Esophagus squamous epithelium (tissue), 4 donors: ENCODE results near the gene THAP5.

Source experiments
- CTCF ChIP-seq, 6 experiments: fragments of 450-650 bp in 4 of 6; fragments of 200-600 bp in 2 of 6; sonication (generic) in 2 of 6; IDR thresholded peaks; one replicate each; pipeline ENCODE4 v1.5.1; 2016 to 2019; ENCODE audit warnings: antibody characterized with exemption in 6 of 6, mild to moderate bottlenecking in 4 of 6, moderate library complexity in 4 of 6
- POLR2A ChIP-seq, 4 donors: fragments of 450-650 bp; IDR thresholded peaks; one replicate each; pipeline ENCODE4 v1.6.1; 2017; ENCODE audit warnings: antibody characterized with exemption in 4 of 4, mild to moderate bottlenecking in 4 of 4, moderate library complexity in 3 of 4

- TF ChIP-seq CTCF (IDR thresholded peaks at IDR 0.05): no peak
- no peak for TF ChIP-seq POLR2A (IDR thresholded peaks at IDR 0.05)
These were observed 28.0 kb downstream of the THAP5 start for GRCh38 chr7:108541478-108541877.
